RWPE1 (cell line): ENCODE measurements around the gene GOLIM4.
"Not testable (repeated sequence)": the region's sequence is repeated elsewhere in the genome, so short reads cannot be mapped to it uniquely, and the experiment has no call there.

ENCODE experiments used
- CTCF ChIA-PET: fragments of 350-600 bp; sonication (Branson Sonifier 250); formaldehyde crosslinking; extraction: SDS; loops from one replicate; lab custom pipeline; 2021; lab: Yijun Ruan, JAX
- POLR2A ChIA-PET: fragments of 400-600 bp; formaldehyde crosslinking; extraction: SDS; loops from one replicate; lab custom pipeline; 2020; ENCODE audit warnings: antibody characterized with exemption; ENCODE audit not compliant: low non-redundant PET; lab: Yijun Ruan, JAX
- DNase-seq: peaks from one replicate; pipeline ENCODE4 v3.0.0; 2012; ENCODE audit warnings: low spot score
- H3K27ac ChIP-seq: fragments of 450-650 bp; 2 replicates; pipeline ENCODE4 v1.5.1; 2017
- CTCF ChIP-seq: fragments of 450-650 bp; conservative IDR thresholded peaks from 2 replicates; pipeline ENCODE4 v1.5.1; 2017; ENCODE audit warnings: low read depth, mild to moderate bottlenecking

The GOLIM4 gene

GRCh38 chr3:168025076-168025475, 70.6 kb downstream of the GOLIM4 start:
- DNase-seq = no peak
- CTCF ChIA-PET = no interaction called here
- TF ChIP-seq CTCF = no peak
- POLR2A ChIA-PET = no interaction called here
- no peak overlapping the region for H3K27ac ChIP-seq

- CTCF ChIA-PET = no interaction called here
- TF ChIP-seq CTCF = no peak
- no peak for DNase-seq
- POLR2A ChIA-PET = no interaction called here
- no peak overlapping the region for H3K27ac ChIP-seq
Observed at GRCh38 chr3:168024537-168024941, 71.2 kb downstream of the GOLIM4 start.

GRCh38 chr3:168021737-168022450, 73.8 kb downstream of the GOLIM4 start:
- no peak for DNase-seq
- TF ChIP-seq CTCF = no peak
- POLR2A ChIA-PET = no interaction called here
- no peak overlapping the region for H3K27ac ChIP-seq
- CTCF ChIA-PET = interaction anchor here (0.5 to 1.0 kb wide), 2 partner anchors 94 to 642 kb away, joined by 3 read pairs; partner anchors contain the start of gene ZBBX

GRCh38 chr3:168011280-168011679, 84.4 kb downstream of the GOLIM4 start:
- CTCF ChIA-PET, DNase-seq, POLR2A ChIA-PET, H3K27ac ChIP-seq: not testable (repeated sequence)

- no peak for DNase-seq
- POLR2A ChIA-PET = no interaction called here
- H3K27ac ChIP-seq = no peak overlapping the region
- CTCF ChIA-PET = no interaction called here
- TF ChIP-seq CTCF = no peak
Observed at GRCh38 chr3:168006584-168006983, 89.1 kb downstream of the GOLIM4 start.

- CTCF ChIA-PET = interaction anchor here (0.6 kb wide), 1 partner anchor 310 kb away, joined by 3 read pairs; no protein-coding TSS in a partner anchor
- POLR2A ChIA-PET = no interaction called here
- DNase-seq = no peak
- no peak overlapping the region for H3K27ac ChIP-seq
- no peak for TF ChIP-seq CTCF
Observed at GRCh38 chr3:168003911-168004310, 91.8 kb downstream of the GOLIM4 start.

GRCh38 chr3:168002786-168003368, 92.8 kb downstream of the GOLIM4 start:
- H3K27ac ChIP-seq = peak overlapping the region; percentile 74
- ChIA-PET CTCF (interaction anchor here (0.6 kb wide), 1 partner anchor 112 kb away, joined by 3 read pairs; no protein-coding TSS in a partner anchor), POLR2A (no interaction called here)
- DNase-seq = peak; percentile 62
- TF ChIP-seq CTCF = no peak
